Right lobe of liver (tissue), 6 donors: Measurements from ENCODE around the gene WBP2. TPM values are rescaled to one million over a fixed set of nuclear protein-coding genes. Genes with fewer than 3 reads are reported as not detected.

Experiments used
- ATAC-seq, 4 donors: fragments of 200-7000 bp; cut with Tn5 transposase; one replicate each; pipeline ENCODE4 v1.9.1; 2020; ENCODE audit warnings: mild to moderate bottlenecking in 4 of 4, moderate library complexity in 4 of 4
- DNase-seq, 3 donors: peaks; one replicate each; pipeline ENCODE4 v3.0.0-alpha.2; 2020
- H3K27ac ChIP-seq, 3 donors: fragments of 200-600 bp; one replicate each; pipeline ENCODE4 v1.8.0; 2022
- H3K27me3 ChIP-seq, 2 donors: fragments of 200-600 bp; one replicate each; pipeline ENCODE4 v1.8.0; 2022
- H3K36me3 ChIP-seq, 4 donors: fragments of 200-600 bp; sonication (generic) in 1 of 4; one replicate each; pipeline versions ENCODE4 v1.5.1 to v1.8.0; 2017 to 2022; ENCODE audit warnings: control low read depth in 1 of 4
- H3K4me1 ChIP-seq, 4 donors: fragments of 200-600 bp; sonication (generic) in 1 of 4; one replicate each; pipeline versions ENCODE4 v1.5.1 to v1.8.0; 2017 to 2022; ENCODE audit warnings: control low read depth in 1 of 4
- H3K4me3 ChIP-seq, 3 donors: fragments of 200-600 bp; one replicate each; pipeline ENCODE4 v1.8.0; 2022
- H3K9me3 ChIP-seq, 4 donors: fragments of 200-600 bp; sonication (generic) in 1 of 4; one replicate each; pipeline versions ENCODE4 v1.5.1 to v1.8.0; 2017 to 2022; ENCODE audit warnings: control low read depth in 1 of 4
- CTCF ChIP-seq, 4 donors: fragments of 200-600 bp in 3 of 4; fragments of 450-650 bp in 1 of 4; IDR thresholded peaks; one replicate each; pipeline versions ENCODE4 v1.5.1 to v1.8.0; 2016 to 2022; ENCODE audit warnings: antibody characterized with exemption in 4 of 4, mild to moderate bottlenecking in 2 of 4
- POLR2A ChIP-seq: fragments of 450-650 bp; IDR thresholded peaks from one replicate; pipeline ENCODE4 v1.6.1; 2017; ENCODE audit warnings: antibody characterized with exemption, mild to moderate bottlenecking
- WGBS: methylation state at CpG from one replicate; pipeline ENCODE4 v1.1.6; 2018; ENCODE audit warnings: low coverage, low lambda C conversion rate; ENCODE audit not compliant: insufficient coverage; ENCODE audit errors: missing lambda C conversion rate; 5-methylcytosine and 5-hydroxymethylcytosine counted together
- intact Hi-C, 2 donors: fragments of 100-400 bp; cut with DNase I; formaldehyde crosslinking; loops; one replicate each; pipeline versions ENCODE4 v1.11.2 to v1.14.1; 2022
- total RNA-seq, 6 experiments: library from RNA; depleted of rRNA in 2 of 6; stranded (reverse); fragments of >200 nt in 2 of 6; fragmentation: NEBNext Ultra II Directional in 3 of 6; extraction: Animal tissue kit (Norgen Biotek cat#: 25700) in 3 of 6; gene quantifications; one replicate each; pipeline versions ENCODE4 v1.1.0 to v1.2.4, GENCODE V29; 2016 to 2023
- donor health status: DM: no; HTN: yes; CAD: no.
- donor health status: DM: no; HTN: no; CAD: no.
- donor health status: DM: no; HTN: no; CAD: no.
- donor health status: DM: no; HTN: yes; CAD: no.
- donor health status: DM: no; HTN: yes; CAD: no.

Gene WBP2
- total RNA-seq, 6 experiments from 2014 or later: 57.5 to 99.2 (median 68.7) TPM

- TF ChIP-seq CTCF (IDR thresholded peaks at IDR 0.05) (no peak), POLR2A (no peak)
- Histone ChIP-seq H3K9me3 (no peaks in the 10 kb centered on the region), H3K27me3 (no peaks in the 10 kb centered on the region), H3K36me3 (peaks cover 0 to 27% (median 11%) of the 10 kb centered on the region in 4 donors), H3K4me1 (peaks cover 0 to 16% (median 7%) of the 10 kb centered on the region in 4 donors), H3K4me3 (no peak overlapping the region), H3K27ac (no peak overlapping the region)
- intact Hi-C loops: no loop called here
- ATAC-seq: no peak
- 96% methylated on average over 4 of the region's 5 CpGs for WGBS
- peak in 1 of 3 donors; percentile 22 for DNase-seq
These were observed 44.9 kb downstream of the WBP2 start for GRCh38 chr17:75810216-75810615.

- TF ChIP-seq CTCF (IDR thresholded peaks at IDR 0.05): no peak
- intact Hi-C loops: no loop called here
- ATAC-seq: peak; percentile 23 to 67 (median 38)
These were observed 45.5 kb downstream of the WBP2 start for GRCh38 chr17:75809631-75810111.

GRCh38 chr17:75808905-75809621 lies 46.1 kb downstream of the WBP2 start:
- peak in 2 of 3 donors; percentile 79 to 84 for DNase-seq
- no peaks in the 10 kb centered on the region for H3K9me3 ChIP-seq

More at GRCh38 chr17:75809631-75810111, 45.5 kb downstream of the WBP2 start:
- peaks cover 0 to 16% (median 7%) of the 10 kb centered on the region in 4 donors for H3K4me1 ChIP-seq
- no peaks in the 10 kb centered on the region for H3K27me3 ChIP-seq
- H3K4me3 ChIP-seq: no peak overlapping the region
- peak overlapping the region in 2 of 3 donors; percentile 16 to 68 for H3K27ac ChIP-seq
- peak in 1 of 3 donors; percentile 67 for DNase-seq
- H3K9me3 ChIP-seq: no peaks in the 10 kb centered on the region
- no CpG with 5 or more reads among the region's 24 CpGs for WGBS
- peaks cover 0 to 27% (median 11%) of the 10 kb centered on the region in 4 donors for H3K36me3 ChIP-seq

GRCh38 chr17:75808549-75808904 lies 46.6 kb downstream of the WBP2 start:
- Histone ChIP-seq H3K36me3 (peaks cover 0 to 22% (median 11%) of the 10 kb centered on the region in 4 donors), H3K27ac (no peak overlapping the region), H3K27me3 (no peaks in the 10 kb centered on the region), H3K4me1 (peaks cover 0 to 16% (median 7%) of the 10 kb centered on the region in 4 donors), H3K9me3 (no peaks in the 10 kb centered on the region), H3K4me3 (no peak overlapping the region)
- ATAC-seq (no peak), DNase-seq (no peak)
- WGBS: 90% methylated on average over 4 of the region's 4 CpGs
- no peak for TF ChIP-seq CTCF (IDR thresholded peaks at IDR 0.05)
- no peak for TF ChIP-seq POLR2A
- intact Hi-C loops: no loop called here

More at GRCh38 chr17:75808905-75809621, 46.1 kb downstream of the WBP2 start:
- Histone ChIP-seq H3K4me1 (peaks cover 0 to 16% (median 7%) of the 10 kb centered on the region in 4 donors), H3K36me3 (peaks cover 0 to 27% (median 11%) of the 10 kb centered on the region in 4 donors), H3K27ac (peak overlapping the region in 2 of 3 donors; percentile 16 to 68), H3K27me3 (no peaks in the 10 kb centered on the region), H3K4me3 (no peak overlapping the region)
- intact Hi-C loops: no loop called here
- WGBS: 57% methylated on average over 12 of the region's 18 CpGs
- peak; percentile 83 to 95 (median 90) for ATAC-seq
- TF ChIP-seq CTCF (IDR thresholded peaks at IDR 0.05) (no peak), POLR2A (no peak)
